Activated naive CD8-positive, alpha-beta T cell (primary cell): ENCODE data around the gene FCGR3A.
"Not testable (repeated sequence)": the region's sequence is repeated elsewhere in the genome, so short reads cannot be mapped to it uniquely, and the experiment has no call there.

Source experiments
- H3K27ac Mint-ChIP-seq: one replicate; pipeline ENCODE4 v1.8.0; 2021; ENCODE audit warnings: mixed read lengths
- H3K27me3 Mint-ChIP-seq: one replicate; pipeline ENCODE4 v1.8.0; 2021; ENCODE audit warnings: mixed read lengths
- H3K36me3 Mint-ChIP-seq: one replicate; pipeline ENCODE4 v1.8.0; 2021; ENCODE audit warnings: mixed read lengths
- H3K4me1 Mint-ChIP-seq: one replicate; pipeline ENCODE4 v1.8.0; 2021; ENCODE audit warnings: low read depth, mixed read lengths
- H3K4me3 Mint-ChIP-seq: one replicate; pipeline ENCODE4 v1.8.0; 2021; ENCODE audit warnings: mild to moderate bottlenecking, mixed read lengths
- H3K9me3 Mint-ChIP-seq: one replicate; pipeline ENCODE4 v1.8.0; 2021; ENCODE audit warnings: low read depth, mixed read lengths

The FCGR3A gene

DNA sequence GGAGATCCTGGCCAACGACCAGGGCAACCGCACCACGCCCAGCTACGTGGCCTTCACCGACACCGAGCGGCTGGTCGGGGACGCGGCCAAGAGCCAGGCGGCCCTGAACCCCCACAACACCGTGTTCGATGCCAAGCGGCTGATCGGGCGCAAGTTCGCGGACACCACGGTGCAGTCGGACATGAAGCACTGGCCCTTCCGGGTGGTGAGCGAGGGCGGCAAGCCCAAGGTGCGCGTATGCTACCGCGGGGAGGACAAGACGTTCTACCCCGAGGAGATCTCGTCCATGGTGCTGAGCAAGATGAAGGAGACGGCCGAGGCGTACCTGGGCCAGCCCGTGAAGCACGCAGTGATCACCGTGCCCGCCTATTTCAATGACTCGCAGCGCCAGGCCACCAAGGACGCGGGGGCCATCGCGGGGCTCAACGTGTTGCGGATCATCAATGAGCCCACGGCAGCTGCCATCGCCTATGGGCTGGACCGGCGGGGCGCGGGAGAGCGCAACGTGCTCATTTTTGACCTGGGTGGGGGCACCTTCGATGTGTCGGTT lies 24.8 kb downstream of the FCGR3A start:
- H3K9me3 Mint-ChIP-seq, H3K36me3 Mint-ChIP-seq, H3K27ac Mint-ChIP-seq, H3K27me3 Mint-ChIP-seq: not testable (repeated sequence)
- Mint-ChIP-seq H3K4me1 (peaks cover 26% of the 10 kb centered on the region), H3K4me3 (peak overlapping the region; percentile 83)

- peak within 1 kb of the TSS; percentile 96 for H3K27ac Mint-ChIP-seq
- H3K4me1 Mint-ChIP-seq: peaks cover 24% of the 10 kb centered on the region
- H3K4me3 Mint-ChIP-seq: peak within 1 kb of the TSS; percentile 88
- H3K9me3 Mint-ChIP-seq, H3K36me3 Mint-ChIP-seq, H3K27me3 Mint-ChIP-seq: not testable (repeated sequence)
Observed at GRCh38 chr1:161523817-161524741, 25.5 kb downstream of the FCGR3A start, which contains the start of gene HSPA6. Gene HSPA6 (plus strand): TSS chr1:161524540. CDS start chr1:161524659, 119 bp downstream.

DNA sequence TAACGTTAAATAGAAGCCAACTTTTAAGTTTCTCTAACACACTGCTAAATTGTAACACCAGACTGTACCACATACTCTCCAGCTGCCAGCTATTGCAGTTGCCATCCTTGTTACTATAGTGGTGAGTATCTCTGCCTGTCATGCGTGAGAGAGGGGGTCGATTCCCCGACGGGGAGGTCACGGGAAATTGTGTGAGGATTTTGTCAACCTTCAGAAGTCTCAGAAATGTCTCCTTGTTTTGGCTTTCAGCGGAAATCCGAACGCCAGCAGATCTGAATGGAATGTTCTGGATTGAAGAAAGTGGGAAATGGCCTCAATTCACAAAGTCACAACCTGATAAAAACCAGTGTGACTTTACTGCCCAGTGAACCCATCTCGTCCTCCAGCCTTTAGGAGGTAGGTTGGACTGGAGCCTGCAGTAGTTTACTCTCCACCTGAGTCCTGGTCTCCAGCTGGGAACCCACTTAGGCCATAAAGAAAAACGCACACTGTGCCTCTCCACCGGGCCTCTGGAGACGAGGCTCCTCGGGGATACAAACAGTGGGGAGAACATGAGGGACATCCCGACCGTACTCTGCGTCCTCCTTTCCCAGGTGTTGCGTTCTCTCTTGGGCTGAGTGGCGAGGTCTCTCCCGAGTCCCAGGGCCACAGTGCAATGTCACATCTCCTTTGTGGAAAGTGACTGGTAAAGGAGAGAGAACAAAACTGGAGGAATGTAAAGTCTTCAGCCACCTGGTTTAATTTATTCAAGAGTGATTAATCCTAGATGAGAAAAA lies 26.4 kb downstream of the FCGR3A start:
- H3K4me1 Mint-ChIP-seq: peaks cover 18% of the 10 kb centered on the region
- not testable (repeated sequence) for H3K27me3 Mint-ChIP-seq, H3K36me3 Mint-ChIP-seq, H3K9me3 Mint-ChIP-seq
- H3K27ac Mint-ChIP-seq: peak overlapping the region; percentile 96
- H3K4me3 Mint-ChIP-seq: peak overlapping the region; percentile 88

DNA sequence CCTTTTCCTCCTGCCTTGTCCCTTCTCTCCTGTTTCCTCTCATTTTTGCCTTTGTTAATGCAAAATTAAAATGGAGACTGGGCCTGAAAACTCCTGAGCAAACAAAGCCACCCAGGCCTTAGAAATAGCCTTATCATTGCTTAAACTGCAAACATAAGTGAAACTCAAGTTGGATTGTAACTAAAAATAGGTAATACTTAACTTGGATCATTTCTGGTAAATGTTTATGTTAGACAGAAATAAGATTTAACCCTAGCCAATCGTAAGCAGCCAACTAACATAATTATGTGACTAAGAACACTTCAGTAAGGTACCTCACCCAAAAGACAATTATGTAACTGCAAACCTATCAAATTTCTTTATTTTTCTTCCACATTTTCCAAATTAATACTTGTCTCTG lies 35.7 kb downstream of the FCGR3A start:
- not testable (repeated sequence) for H3K4me3 Mint-ChIP-seq, H3K36me3 Mint-ChIP-seq, H3K9me3 Mint-ChIP-seq, H3K27ac Mint-ChIP-seq, H3K4me1 Mint-ChIP-seq, H3K27me3 Mint-ChIP-seq

DNA sequence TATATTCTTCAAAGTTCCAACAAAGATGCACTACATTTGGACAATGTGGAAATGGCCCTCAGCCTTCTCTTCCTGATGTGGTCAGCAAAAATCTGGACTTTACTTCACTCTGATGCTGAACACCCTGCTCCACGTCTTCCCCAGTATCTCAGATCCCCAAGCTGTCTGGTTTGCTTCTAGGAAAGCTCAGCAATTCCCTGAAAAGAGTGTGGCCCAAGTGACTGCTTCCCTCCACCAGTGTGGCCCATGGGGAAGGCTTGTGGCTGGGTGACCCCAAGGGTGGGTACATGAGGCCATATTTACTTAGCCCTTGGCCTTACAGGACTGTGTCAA lies 36.2 kb downstream of the FCGR3A start:
- H3K36me3 Mint-ChIP-seq, H3K4me1 Mint-ChIP-seq, H3K4me3 Mint-ChIP-seq, H3K9me3 Mint-ChIP-seq, H3K27me3 Mint-ChIP-seq, H3K27ac Mint-ChIP-seq: not testable (repeated sequence)

DNA sequence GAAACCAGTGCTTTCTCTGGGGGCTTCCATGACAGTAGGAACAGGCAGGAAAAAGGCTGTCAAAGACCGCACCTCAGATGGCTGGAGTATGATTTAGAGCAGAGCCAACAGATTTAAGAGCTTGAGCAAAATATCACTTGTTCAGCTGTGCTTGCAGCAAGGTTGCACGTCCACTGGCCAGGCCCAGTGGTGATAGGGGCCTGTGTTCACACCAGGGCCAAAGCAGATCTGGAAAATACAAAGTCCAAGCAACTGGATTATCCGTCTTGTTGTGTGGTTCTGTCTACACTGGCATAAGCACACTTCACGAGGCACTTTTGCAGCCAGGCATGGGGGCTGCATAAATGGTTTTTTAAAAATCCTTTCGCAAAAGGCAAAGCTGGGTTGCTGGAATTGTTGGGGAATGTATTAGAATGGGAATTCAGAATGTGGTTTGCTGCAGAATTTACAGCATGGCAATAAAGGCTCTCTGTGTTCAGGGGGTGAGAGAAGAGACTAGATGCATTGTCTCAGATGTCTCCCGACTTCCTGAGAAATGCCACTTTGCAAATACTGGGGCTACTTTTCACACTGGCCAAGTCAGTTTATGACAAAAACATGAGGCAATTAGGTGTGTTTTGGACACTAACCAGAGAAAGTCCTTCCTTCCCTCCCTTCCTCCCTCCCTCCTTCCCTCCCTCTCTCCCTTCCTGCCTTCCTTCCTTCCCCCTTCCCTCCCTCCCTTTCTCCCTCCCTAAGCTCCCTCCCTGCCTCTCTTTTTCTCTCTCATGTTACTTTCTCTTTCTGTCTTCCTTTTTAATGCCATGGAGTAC lies 36.8 kb downstream of the FCGR3A start:
- not testable (repeated sequence) for H3K36me3 Mint-ChIP-seq, H3K27me3 Mint-ChIP-seq, H3K4me1 Mint-ChIP-seq, H3K4me3 Mint-ChIP-seq, H3K27ac Mint-ChIP-seq, H3K9me3 Mint-ChIP-seq

- H3K9me3 Mint-ChIP-seq: no peaks in the 10 kb centered on the region
- peaks cover 2% of the 10 kb centered on the region for H3K4me1 Mint-ChIP-seq
- no peak overlapping the region for H3K27ac Mint-ChIP-seq
- H3K4me3 Mint-ChIP-seq: no peak overlapping the region
- no peaks in the 10 kb centered on the region for H3K36me3 Mint-ChIP-seq
- H3K27me3 Mint-ChIP-seq: peaks cover 2% of the 10 kb centered on the region
Observed at GRCh38 chr1:161511756-161512060, 37.9 kb downstream of the FCGR3A start.

DNA sequence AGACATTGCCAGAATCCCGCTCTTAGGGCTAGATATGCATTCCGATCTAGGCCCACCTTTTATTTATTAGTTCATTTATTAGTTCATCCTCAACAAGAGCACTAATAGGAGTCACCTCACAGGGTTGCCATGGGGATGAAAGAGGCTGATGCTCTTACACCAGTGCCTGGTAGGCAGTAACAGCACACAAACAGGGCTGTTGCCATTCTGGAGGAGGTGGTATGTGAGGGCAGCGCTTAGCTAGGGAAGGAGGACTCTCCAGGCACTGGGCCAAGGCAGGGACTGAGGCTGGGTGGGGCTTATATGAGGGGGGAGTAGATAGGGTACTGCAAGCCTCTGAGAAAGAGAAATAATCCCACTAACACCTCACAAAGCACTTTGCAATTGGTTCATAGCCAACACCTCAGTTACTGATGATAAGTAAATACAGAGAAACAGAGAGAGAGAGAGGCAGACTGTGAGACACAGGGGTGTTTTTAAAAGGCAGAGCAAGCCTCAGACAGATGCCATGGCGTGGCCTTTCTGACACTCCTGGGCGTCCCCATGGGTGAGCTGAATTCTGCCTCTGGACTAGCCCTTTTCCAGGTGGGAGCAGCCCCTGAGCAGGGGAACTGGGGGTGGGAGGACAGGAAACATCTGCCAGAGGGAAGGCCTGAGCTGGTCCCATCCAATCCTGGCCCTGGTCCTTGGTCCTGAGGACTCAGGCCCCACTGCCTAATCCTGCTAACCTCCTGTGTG lies 38.4 kb downstream of the FCGR3A start:
- Mint-ChIP-seq H3K27me3 (peaks cover 5% of the 10 kb centered on the region), H3K4me3 (no peak overlapping the region), H3K4me1 (peaks cover 7% of the 10 kb centered on the region), H3K9me3 (no peaks in the 10 kb centered on the region), H3K27ac (no peak overlapping the region), H3K36me3 (no peaks in the 10 kb centered on the region)

GRCh38 chr1:161510477-161510876 lies 39.1 kb downstream of the FCGR3A start:
- no peak overlapping the region for H3K27ac Mint-ChIP-seq
- H3K27me3 Mint-ChIP-seq: peaks cover 6% of the 10 kb centered on the region
- no peaks in the 10 kb centered on the region for H3K36me3 Mint-ChIP-seq
- no peaks in the 10 kb centered on the region for H3K9me3 Mint-ChIP-seq
- no peak overlapping the region for H3K4me3 Mint-ChIP-seq
- H3K4me1 Mint-ChIP-seq: peaks cover 7% of the 10 kb centered on the region

DNA sequence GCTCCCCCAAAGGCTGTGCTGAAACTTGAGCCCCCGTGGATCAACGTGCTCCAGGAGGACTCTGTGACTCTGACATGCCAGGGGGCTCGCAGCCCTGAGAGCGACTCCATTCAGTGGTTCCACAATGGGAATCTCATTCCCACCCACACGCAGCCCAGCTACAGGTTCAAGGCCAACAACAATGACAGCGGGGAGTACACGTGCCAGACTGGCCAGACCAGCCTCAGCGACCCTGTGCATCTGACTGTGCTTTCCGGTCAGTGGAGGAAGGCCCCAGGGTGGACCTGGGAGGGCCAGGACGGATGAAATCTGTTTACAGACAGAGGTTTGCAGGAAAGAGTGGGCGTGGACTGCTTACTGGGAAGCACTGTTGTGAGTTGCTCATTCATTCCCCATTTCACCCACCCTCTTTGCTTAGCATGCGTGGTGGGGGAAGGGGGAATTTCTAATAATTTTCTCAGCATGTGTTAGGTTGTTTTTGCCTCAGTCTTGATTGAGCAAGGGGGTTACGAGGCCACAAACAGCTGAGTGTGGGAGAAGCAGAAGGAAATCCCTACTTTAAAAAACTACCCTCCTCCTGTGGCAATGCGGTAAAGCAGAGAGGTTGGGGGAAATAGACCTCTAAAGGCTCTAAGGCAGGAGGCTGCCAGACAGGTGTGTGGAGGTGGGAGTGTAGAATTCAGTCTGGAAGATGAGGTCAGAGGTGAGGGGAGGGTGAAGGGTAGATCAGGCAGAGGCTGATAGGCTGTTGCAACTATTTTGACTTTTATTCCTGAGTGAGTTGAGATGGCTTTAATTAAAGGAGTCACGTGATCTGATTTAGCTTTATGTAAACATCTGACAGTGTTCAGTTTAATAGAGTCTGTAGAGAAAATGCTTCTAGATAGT lies 43.0 kb downstream of the FCGR3A start:
- H3K27ac Mint-ChIP-seq: no peak overlapping the region
- H3K9me3 Mint-ChIP-seq: no peaks in the 10 kb centered on the region
- no peak overlapping the region for H3K4me3 Mint-ChIP-seq
- no peaks in the 10 kb centered on the region for H3K36me3 Mint-ChIP-seq
- peaks cover 7% of the 10 kb centered on the region for H3K4me1 Mint-ChIP-seq
- peaks cover 12% of the 10 kb centered on the region for H3K27me3 Mint-ChIP-seq

GRCh38 chr1:161505686-161506085 lies 43.9 kb downstream of the FCGR3A start:
- peaks cover 7% of the 10 kb centered on the region for H3K4me1 Mint-ChIP-seq

GRCh38 chr1:161503394-161503748 lies 46.2 kb downstream of the FCGR3A start:
- H3K36me3 Mint-ChIP-seq: no peaks in the 10 kb centered on the region
- no peak overlapping the region for H3K4me3 Mint-ChIP-seq
- H3K27me3 Mint-ChIP-seq: peaks cover 23% of the 10 kb centered on the region
- H3K27ac Mint-ChIP-seq: no peak overlapping the region
- H3K4me1 Mint-ChIP-seq: peaks cover 11% of the 10 kb centered on the region
- no peaks in the 10 kb centered on the region for H3K9me3 Mint-ChIP-seq

More at GRCh38 chr1:161505686-161506085, 43.9 kb downstream of the FCGR3A start:
- no peak overlapping the region for H3K4me3 Mint-ChIP-seq
- no peak overlapping the region for H3K27ac Mint-ChIP-seq
- no peaks in the 10 kb centered on the region for H3K9me3 Mint-ChIP-seq
- peaks cover 18% of the 10 kb centered on the region for H3K27me3 Mint-ChIP-seq
- no peaks in the 10 kb centered on the region for H3K36me3 Mint-ChIP-seq

GRCh38 chr1:161502641-161503393 lies 46.8 kb downstream of the FCGR3A start:
- peaks cover 23% of the 10 kb centered on the region for H3K27me3 Mint-ChIP-seq
- H3K27ac Mint-ChIP-seq: no peak overlapping the region
- no peaks in the 10 kb centered on the region for H3K36me3 Mint-ChIP-seq
- H3K4me3 Mint-ChIP-seq: no peak overlapping the region
- peaks cover 11% of the 10 kb centered on the region for H3K4me1 Mint-ChIP-seq
- no peaks in the 10 kb centered on the region for H3K9me3 Mint-ChIP-seq
